Activated naive CD8-positive, alpha-beta T cell treated with anti-CD3 and anti-CD28 coated beads for 36 hours (primary cell): ENCODE data around the gene PTGES2. TPM values are rescaled to one million over a fixed set of nuclear protein-coding genes. Genes with fewer than 3 reads are reported as not detected.
"Not testable (repeated sequence)": the region's sequence is repeated elsewhere in the genome, so short reads cannot be mapped to it uniquely, and the experiment has no call there.

Experiments
- DNase-seq: peaks from one replicate; pipeline ENCODE4 v3.0.0; 2021
- H3K27ac Mint-ChIP-seq: one replicate; pipeline ENCODE4 v1.8.0; 2022; ENCODE audit warnings: mild to moderate bottlenecking, moderate library complexity, mixed read lengths
- H3K27me3 Mint-ChIP-seq: one replicate; pipeline ENCODE4 v1.8.0; 2022; ENCODE audit warnings: mild to moderate bottlenecking, mixed read lengths
- H3K36me3 Mint-ChIP-seq: one replicate; pipeline ENCODE4 v1.8.0; 2021; ENCODE audit warnings: mild to moderate bottlenecking, mixed read lengths
- H3K4me1 Mint-ChIP-seq: one replicate; pipeline ENCODE4 v1.8.0; 2021; ENCODE audit warnings: mixed read lengths
- H3K4me3 Mint-ChIP-seq: one replicate; pipeline ENCODE4 v1.8.0; 2022; ENCODE audit warnings: mild to moderate bottlenecking, moderate library complexity, mixed read lengths
- H3K9me3 Mint-ChIP-seq: one replicate; pipeline ENCODE4 v1.8.0; 2022; ENCODE audit warnings: mixed read lengths
- total RNA-seq, 2 experiments: library from RNA; stranded (reverse); gene quantifications; one replicate each; pipeline ENCODE4 v1.2.3, GENCODE V29; 2021

Gene PTGES2
- total RNA-seq, 2 experiments from 2014 or later = 63.3 to 66.1 TPM

DNA sequence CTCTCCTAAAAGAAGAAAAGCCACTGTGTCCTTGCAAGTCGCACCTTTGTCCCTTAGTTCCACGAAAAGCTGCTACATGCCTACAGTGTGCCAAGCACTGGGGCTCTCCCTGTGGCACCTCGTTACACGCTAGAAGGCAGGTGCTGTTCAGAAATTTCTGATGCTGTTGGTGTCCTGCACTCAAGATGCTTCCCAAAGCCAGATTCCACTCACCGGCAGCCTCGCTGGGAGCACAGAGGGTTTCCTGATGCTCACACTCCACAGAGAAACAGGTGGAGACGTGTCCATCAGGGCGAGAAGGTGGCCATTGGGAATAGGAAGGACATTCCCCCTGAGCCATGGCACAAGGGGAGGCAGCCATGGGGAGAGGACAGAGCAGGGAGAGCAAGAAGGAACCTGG is 3.8 kb upstream of the PTGES2 start:
- not testable (repeated sequence) for H3K27ac Mint-ChIP-seq, H3K27me3 Mint-ChIP-seq, H3K9me3 Mint-ChIP-seq, H3K4me3 Mint-ChIP-seq, DNase-seq, H3K36me3 Mint-ChIP-seq
- H3K4me1 Mint-ChIP-seq = peaks cover 12% of the 10 kb centered on the region

DNA sequence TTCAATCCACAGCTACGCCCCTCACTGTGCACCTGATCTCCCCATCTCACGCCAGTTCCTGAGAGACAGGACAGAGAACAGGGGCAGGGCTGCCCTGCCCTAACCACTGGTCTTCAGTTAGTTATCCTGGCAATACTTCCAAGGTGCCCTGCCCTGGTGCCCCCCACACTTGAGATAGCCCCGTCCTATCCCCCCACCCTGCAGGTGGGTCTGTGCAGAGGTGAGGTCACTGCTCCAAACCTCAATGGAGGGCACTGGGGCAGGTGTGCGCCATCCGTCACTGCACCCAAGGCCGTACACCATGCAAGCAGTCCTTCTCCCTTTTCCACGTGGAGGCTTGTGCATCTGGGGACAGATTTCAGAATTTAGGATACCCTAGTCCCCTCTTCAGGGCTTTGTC is 3.1 kb upstream of the PTGES2 start:
- H3K27ac Mint-ChIP-seq, H3K4me3 Mint-ChIP-seq, DNase-seq, H3K9me3 Mint-ChIP-seq, H3K36me3 Mint-ChIP-seq, H3K27me3 Mint-ChIP-seq: not testable (repeated sequence)
- peaks cover 19% of the 10 kb centered on the region for H3K4me1 Mint-ChIP-seq

DNA sequence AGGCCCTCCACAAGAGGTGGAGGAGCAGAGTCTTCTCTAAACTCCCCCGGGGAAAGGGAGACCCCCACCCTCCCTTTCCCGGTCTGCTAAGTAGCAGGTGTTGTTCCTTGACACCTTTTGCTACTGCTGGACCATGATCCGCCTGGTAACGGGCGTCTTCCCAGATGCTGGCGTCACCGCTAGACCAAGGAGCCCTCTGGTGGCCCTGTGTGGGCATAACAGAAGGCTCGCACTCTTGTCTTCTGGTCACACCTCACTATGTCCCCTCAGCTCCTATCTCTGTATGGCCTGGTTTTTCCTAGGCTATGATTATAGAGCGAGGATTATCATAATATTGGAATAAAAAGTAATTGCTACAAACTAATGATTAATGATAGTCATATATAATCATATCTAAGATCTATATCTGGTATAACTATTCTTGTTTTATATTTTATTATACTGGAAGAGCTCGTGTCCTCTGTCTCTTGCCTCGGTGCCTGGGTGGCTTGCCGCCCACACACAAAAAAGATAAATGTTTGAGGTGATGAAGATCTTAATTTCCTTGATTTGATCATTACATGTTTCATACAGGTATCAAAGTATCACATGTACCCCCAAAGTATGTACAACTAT is 2.6 kb upstream of the PTGES2 start:
- H3K9me3 Mint-ChIP-seq, H3K27me3 Mint-ChIP-seq, H3K36me3 Mint-ChIP-seq, H3K27ac Mint-ChIP-seq: not testable (repeated sequence)
- Mint-ChIP-seq H3K4me1 (peaks cover 24% of the 10 kb centered on the region), H3K4me3 (peak overlapping the region; percentile 34)
- peak; percentile 48 for DNase-seq

GRCh38 chr9:128128836-128129590 is 1.5 kb upstream of the PTGES2 start:
- H3K4me3 Mint-ChIP-seq = peak overlapping the region; percentile 97
- peaks cover 9% of the 10 kb centered on the region for H3K36me3 Mint-ChIP-seq
- H3K9me3 Mint-ChIP-seq = no peaks in the 10 kb centered on the region
- DNase-seq = no peak
- peaks cover 28% of the 10 kb centered on the region for H3K4me1 Mint-ChIP-seq
- peak overlapping the region; percentile 98 for H3K27ac Mint-ChIP-seq
- peaks cover 4% of the 10 kb centered on the region for H3K27me3 Mint-ChIP-seq

DNA sequence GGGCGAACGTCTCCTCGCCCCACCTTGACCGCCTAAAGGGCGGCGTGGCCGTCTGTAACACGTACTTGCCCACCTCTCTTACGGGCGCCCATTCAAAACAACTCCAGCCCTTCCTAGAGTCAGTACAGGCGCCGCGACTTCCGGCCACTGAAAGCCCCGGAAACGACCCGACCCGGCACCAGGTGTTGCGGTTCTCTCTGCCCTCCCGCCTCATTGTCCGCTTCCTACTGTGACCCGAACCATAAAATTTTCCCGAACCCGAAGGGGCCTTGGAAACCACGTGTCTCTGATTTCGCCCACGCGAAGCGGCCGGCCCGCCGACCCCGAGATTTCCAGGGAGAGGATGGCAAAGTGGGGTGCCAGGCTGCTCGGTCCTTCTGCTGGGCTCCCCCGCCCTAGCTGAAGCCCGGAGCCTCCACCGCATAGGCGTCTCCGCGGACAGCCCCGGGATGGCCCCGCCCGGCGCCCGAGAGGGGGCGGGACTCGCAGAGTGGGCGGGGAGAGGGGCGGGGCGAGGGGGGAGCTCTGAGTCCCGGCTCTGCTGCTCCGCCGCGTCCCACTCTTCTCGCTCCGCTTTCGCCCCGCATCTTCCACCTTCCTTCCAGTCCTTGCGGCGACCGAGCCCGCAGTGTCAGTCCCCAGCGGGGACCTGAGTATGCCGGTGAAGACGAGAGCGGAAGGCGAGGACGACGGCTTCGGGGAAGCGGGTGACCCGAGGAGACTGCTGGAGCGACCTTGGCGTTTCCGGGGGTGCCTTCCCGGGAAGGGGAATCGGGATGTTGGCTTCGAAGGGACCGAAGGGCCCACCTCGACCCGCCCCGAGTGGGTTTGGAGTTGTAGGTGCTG is 684 bp upstream of the PTGES2 start:
- H3K4me3 Mint-ChIP-seq = peak overlapping the region; percentile 97
- peak; percentile 86 for DNase-seq
- no peaks in the 10 kb centered on the region for H3K9me3 Mint-ChIP-seq
- peaks cover 4% of the 10 kb centered on the region for H3K27me3 Mint-ChIP-seq
- H3K36me3 Mint-ChIP-seq = peaks cover 9% of the 10 kb centered on the region
- H3K27ac Mint-ChIP-seq = peak overlapping the region; percentile 98
- H3K4me1 Mint-ChIP-seq = peaks cover 27% of the 10 kb centered on the region

GRCh38 chr9:128125580-128126354 is 1.8 kb downstream of the PTGES2 start:
- H3K36me3 Mint-ChIP-seq = peaks cover 9% of the 10 kb centered on the region
- peaks cover 24% of the 10 kb centered on the region for H3K4me1 Mint-ChIP-seq
- H3K27ac Mint-ChIP-seq = peak overlapping the region; percentile 49
- H3K4me3 Mint-ChIP-seq = peak overlapping the region; percentile 85
- no peak for DNase-seq
- H3K9me3 Mint-ChIP-seq = no peaks in the 10 kb centered on the region
- H3K27me3 Mint-ChIP-seq = no peaks in the 10 kb centered on the region

- H3K9me3 Mint-ChIP-seq = no peaks in the 10 kb centered on the region
- H3K4me1 Mint-ChIP-seq = peaks cover 24% of the 10 kb centered on the region
- H3K27me3 Mint-ChIP-seq = no peaks in the 10 kb centered on the region
- H3K27ac Mint-ChIP-seq = no peak overlapping the region
- H3K36me3 Mint-ChIP-seq = peaks cover 9% of the 10 kb centered on the region
- H3K4me3 Mint-ChIP-seq = peak overlapping the region; percentile 22
- peak; percentile 41 for DNase-seq
Measured at GRCh38 chr9:128124873-128125579, 2.5 kb downstream of the PTGES2 start.

GRCh38 chr9:128124451-128124850 is 3.1 kb downstream of the PTGES2 start:
- no peak overlapping the region for H3K4me3 Mint-ChIP-seq
- peaks cover 22% of the 10 kb centered on the region for H3K4me1 Mint-ChIP-seq
- no peaks in the 10 kb centered on the region for H3K9me3 Mint-ChIP-seq
- no peaks in the 10 kb centered on the region for H3K27me3 Mint-ChIP-seq
- peaks cover 9% of the 10 kb centered on the region for H3K36me3 Mint-ChIP-seq
- DNase-seq = no peak
- H3K27ac Mint-ChIP-seq = no peak overlapping the region

DNA sequence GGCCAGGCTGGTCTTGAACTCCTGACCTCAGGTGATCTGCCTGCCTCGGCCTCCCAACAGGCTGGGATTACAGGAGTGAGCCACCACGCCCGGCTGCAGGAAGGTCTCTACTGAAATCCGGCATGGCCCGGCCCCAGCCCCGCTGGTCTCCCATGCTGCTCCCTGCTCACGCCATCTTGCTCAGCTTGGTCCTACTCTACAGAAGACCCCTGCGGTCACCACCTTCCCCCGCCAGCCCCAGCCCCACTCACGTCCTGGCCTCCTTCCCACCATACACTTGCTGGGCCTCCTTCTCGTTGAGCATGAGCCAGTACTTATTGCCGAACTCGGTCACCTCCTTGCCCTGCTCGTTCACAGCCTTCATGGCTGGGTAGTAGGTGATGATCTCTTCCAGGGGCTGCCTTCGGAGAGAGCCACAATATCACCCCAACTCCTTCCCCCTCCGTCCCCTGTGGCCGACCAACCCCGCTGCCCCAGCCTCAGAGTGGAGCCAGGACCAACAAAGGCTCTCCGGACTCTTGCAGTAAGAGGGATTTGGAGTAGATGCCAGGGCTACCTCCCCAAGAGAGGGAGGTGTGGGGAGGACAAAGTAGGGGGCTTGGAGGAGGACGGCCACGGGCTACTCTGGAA is 4.0 kb downstream of the PTGES2 start:
- H3K4me3 Mint-ChIP-seq = no peak overlapping the region
- no peak for DNase-seq
- H3K27ac Mint-ChIP-seq = no peak overlapping the region
- peaks cover 9% of the 10 kb centered on the region for H3K36me3 Mint-ChIP-seq
- H3K27me3 Mint-ChIP-seq = no peaks in the 10 kb centered on the region
- H3K4me1 Mint-ChIP-seq = peaks cover 18% of the 10 kb centered on the region
- H3K9me3 Mint-ChIP-seq = no peaks in the 10 kb centered on the region

- no peak for DNase-seq
- Mint-ChIP-seq H3K4me1 (peaks cover 19% of the 10 kb centered on the region), H3K36me3 (peaks cover 9% of the 10 kb centered on the region), H3K4me3 (no peak overlapping the region), H3K27me3 (no peaks in the 10 kb centered on the region), H3K9me3 (no peaks in the 10 kb centered on the region), H3K27ac (no peak overlapping the region)
Measured at GRCh38 chr9:128122809-128123175, 4.7 kb downstream of the PTGES2 start.

DNA sequence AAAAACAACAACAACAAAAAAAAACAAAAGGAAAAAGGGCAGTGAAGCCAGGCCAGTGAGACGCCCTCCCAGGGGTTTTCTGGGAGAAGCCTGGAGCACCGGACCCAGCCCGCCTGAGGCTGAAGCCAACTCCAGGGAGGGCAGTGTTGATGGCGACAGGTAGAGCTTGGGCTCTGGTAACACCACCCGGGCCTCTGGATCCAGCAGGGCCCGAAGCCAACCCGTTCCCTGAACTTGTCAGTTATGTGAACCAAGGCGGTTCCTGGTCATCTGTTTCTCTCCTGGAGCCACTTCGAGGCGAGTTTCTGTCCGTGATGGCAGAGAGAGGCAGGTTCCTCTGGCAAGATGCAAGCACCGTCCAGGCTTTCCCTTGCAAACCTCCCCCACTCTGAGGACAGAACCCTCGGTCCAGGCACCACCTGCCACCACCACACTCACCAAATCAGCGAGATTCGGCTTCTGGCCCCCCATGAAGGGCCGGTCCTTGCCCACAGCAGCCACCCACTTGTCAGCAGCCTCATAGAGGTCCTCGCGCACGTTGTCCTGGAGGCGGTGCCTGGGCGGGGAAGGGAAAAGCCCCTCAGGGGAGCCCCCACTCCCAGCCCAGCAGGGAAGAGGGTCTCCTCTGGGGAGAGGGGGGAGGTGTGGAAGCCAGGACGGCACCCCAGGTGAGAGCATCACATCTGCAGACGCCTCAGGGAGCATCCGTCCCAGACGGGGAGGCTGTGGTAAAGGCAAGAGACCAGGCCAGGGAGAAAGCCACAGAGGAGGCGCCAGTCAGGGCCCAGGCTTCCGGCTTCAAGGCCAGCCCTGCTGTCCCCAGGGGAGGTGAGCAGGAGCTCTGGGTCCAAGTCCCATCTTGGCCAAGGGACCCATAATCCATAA is 5.4 kb downstream of the PTGES2 start:
- Mint-ChIP-seq H3K36me3 (peaks cover 9% of the 10 kb centered on the region), H3K27ac (no peak overlapping the region), H3K9me3 (no peaks in the 10 kb centered on the region), H3K4me3 (no peak overlapping the region), H3K4me1 (peaks cover 23% of the 10 kb centered on the region), H3K27me3 (no peaks in the 10 kb centered on the region)
- no peak for DNase-seq

DNA sequence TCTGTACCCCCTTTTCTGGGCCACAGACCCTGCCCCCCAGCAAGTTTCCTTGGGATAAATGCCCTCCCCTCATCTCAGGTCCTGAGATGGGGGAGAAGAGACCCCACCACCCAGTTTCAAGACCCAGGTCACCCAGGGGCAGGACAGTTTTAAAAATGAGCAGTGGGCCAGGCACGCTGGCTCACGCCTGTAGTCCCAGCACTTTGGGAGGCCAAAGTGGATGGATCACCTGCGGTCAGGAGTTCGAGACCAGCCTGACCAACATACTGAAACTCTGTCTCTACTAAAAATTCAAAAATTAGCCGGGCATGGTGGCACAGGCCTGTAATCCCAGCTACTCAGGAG is 6.1 kb downstream of the PTGES2 start:
- Mint-ChIP-seq H3K4me1 (peaks cover 22% of the 10 kb centered on the region), H3K27me3 (no peaks in the 10 kb centered on the region), H3K27ac (no peak overlapping the region), H3K36me3 (peaks cover 9% of the 10 kb centered on the region), H3K9me3 (no peaks in the 10 kb centered on the region), H3K4me3 (no peak overlapping the region)
- DNase-seq = no peak

GRCh38 chr9:128120741-128121465 is 6.6 kb downstream of the PTGES2 start:
- Mint-ChIP-seq H3K9me3 (no peaks in the 10 kb centered on the region), H3K27ac (no peak overlapping the region), H3K4me1 (peaks cover 17% of the 10 kb centered on the region)

More at GRCh38 chr9:128120741-128121465, 6.6 kb downstream of the PTGES2 start:
- Mint-ChIP-seq H3K27me3 (no peaks in the 10 kb centered on the region), H3K4me3 (no peak overlapping the region), H3K36me3 (peaks cover 5% of the 10 kb centered on the region)
- no peak for DNase-seq
